Trophoblast cell (in vitro differentiated cells and primary cell): Measurements from ENCODE around the gene OR4D1.

Source experiments
- DNase-seq, 2 donors: peaks; one replicate each; pipeline ENCODE4 v3.0.0-alpha.2; 2016
- H2AFZ ChIP-seq: 2 replicates; pipeline ENCODE4 v1.6.1; 2013; ENCODE audit warnings: low read length, moderate library complexity, mild to moderate bottlenecking; ENCODE audit not compliant: insufficient read depth, poor library complexity
- H2AK5ac ChIP-seq: 2 replicates; pipeline ENCODE4 v1.6.1; 2013; ENCODE audit warnings: mild to moderate bottlenecking, low read length
- H2BK120ac ChIP-seq: 2 replicates; pipeline ENCODE4 v1.6.1; 2013; ENCODE audit warnings: low read length, mild to moderate bottlenecking, moderate library complexity; ENCODE audit not compliant: insufficient read depth, poor library complexity
- H2BK12ac ChIP-seq: 2 replicates; pipeline ENCODE4 v1.6.1; 2013; ENCODE audit warnings: mild to moderate bottlenecking, low read length, moderate library complexity
- H2BK5ac ChIP-seq: 2 replicates; pipeline ENCODE4 v1.6.1; 2013; ENCODE audit warnings: low read length, low read depth, moderate library complexity, mild to moderate bottlenecking; ENCODE audit not compliant: poor library complexity
- H3K14ac ChIP-seq: 2 replicates; pipeline ENCODE4 v1.6.1; 2013; ENCODE audit warnings: mild to moderate bottlenecking, low read length
- H3K18ac ChIP-seq: 2 replicates; pipeline ENCODE4 v1.6.1; 2013; ENCODE audit warnings: mild to moderate bottlenecking, low read length
- H3K23ac ChIP-seq: 2 replicates; pipeline ENCODE4 v1.6.1; 2013; ENCODE audit warnings: low read length
- H3K27ac ChIP-seq: 2 replicates; pipeline ENCODE4 v1.5.1; 2013; ENCODE audit warnings: low read depth, mild to moderate bottlenecking, inconsistent platforms, low read length, moderate library complexity
- H3K27me3 ChIP-seq: 2 replicates; pipeline ENCODE4 v1.6.1; 2013; ENCODE audit warnings: inconsistent platforms, mild to moderate bottlenecking, low read length, moderate library complexity; ENCODE audit not compliant: insufficient read depth
- H3K36me3 ChIP-seq, 2 experiments: 1 replicate in 1 of 2; 2 replicates in 1 of 2; pipeline ENCODE4 v1.6.1; 2013; ENCODE audit warnings: low read length in 2 of 2, mild to moderate bottlenecking in 2 of 2, moderate library complexity in 1 of 2; ENCODE audit not compliant: insufficient read depth in 2 of 2, control insufficient read depth in 1 of 2
- H3K4ac ChIP-seq: 2 replicates; pipeline ENCODE4 v1.6.1; 2013; ENCODE audit warnings: low read depth, mild to moderate bottlenecking, low read length, moderate library complexity
- H3K4me1 ChIP-seq, 2 experiments: 1 replicate in 1 of 2; 2 replicates in 1 of 2; pipeline ENCODE4 v1.6.1; 2013; ENCODE audit warnings: low read length in 2 of 2, mild to moderate bottlenecking in 2 of 2, moderate library complexity in 1 of 2; ENCODE audit not compliant: insufficient read depth in 2 of 2, control insufficient read depth in 1 of 2
- H3K4me2 ChIP-seq: 2 replicates; pipeline ENCODE4 v1.6.1; 2013; ENCODE audit warnings: inconsistent platforms, mild to moderate bottlenecking, low read length, moderate library complexity
- H3K4me3 ChIP-seq: 2 replicates; pipeline ENCODE4 v1.5.1; 2013; ENCODE audit warnings: mild to moderate bottlenecking, low read depth, low read length, inconsistent platforms
- H3K79me1 ChIP-seq: one replicate; pipeline ENCODE4 v1.6.1; 2013; ENCODE audit warnings: low read length
- H3K79me2 ChIP-seq: 2 replicates; pipeline ENCODE4 v1.6.1; 2013; ENCODE audit warnings: low read length, mild to moderate bottlenecking; ENCODE audit not compliant: control insufficient read depth, insufficient read depth, poor library complexity
- H3K9ac ChIP-seq: 2 replicates; pipeline ENCODE4 v1.6.1; 2013; ENCODE audit warnings: mild to moderate bottlenecking, low read length
- H3K9me3 ChIP-seq: 2 replicates; pipeline ENCODE4 v1.6.1; 2013; ENCODE audit warnings: low read depth, mild to moderate bottlenecking, control low read depth, inconsistent platforms, low read length; ENCODE audit not compliant: insufficient read depth
- H4K12ac ChIP-seq: 2 replicates; pipeline ENCODE4 v1.6.1; 2013; ENCODE audit warnings: low read depth, mild to moderate bottlenecking, low read length, moderate library complexity
- H4K8ac ChIP-seq: 2 replicates; pipeline ENCODE4 v1.6.1; 2013; ENCODE audit warnings: low read depth, mild to moderate bottlenecking, low read length, moderate library complexity
- H4K91ac ChIP-seq: one replicate; pipeline ENCODE4 v1.6.1; 2013; ENCODE audit warnings: low read depth, mild to moderate bottlenecking, low read length, moderate library complexity
- WGBS: extraction: QIAGEN DNeasy Blood & Tissue Kit; methylation state at CpG from one replicate; pipeline ENCODE4 v1.1.7; 2013; ENCODE audit warnings: missing lambda C conversion rate; ENCODE audit not compliant: insufficient read length, insufficient coverage; ENCODE audit errors: extremely low coverage; 5-methylcytosine and 5-hydroxymethylcytosine counted together

OR4D1 gene

GRCh38 chr17:58204796-58205195, 56.6 kb downstream of the OR4D1 start:
- Histone ChIP-seq H2AFZ (no peak overlapping the region), H3K4me3 (no peak overlapping the region), H3K18ac (no peak overlapping the region), H2AK5ac (no peak overlapping the region), H3K14ac (no peak overlapping the region), H3K79me1 (no peaks in the 10 kb centered on the region), H2BK5ac (no peak overlapping the region), H3K9ac (no peak overlapping the region), H3K27me3 (no peaks in the 10 kb centered on the region), H3K79me2 (no peaks in the 10 kb centered on the region), H3K4me1 (no peaks in the 10 kb centered on the region), H2BK120ac (no peak overlapping the region), H2BK12ac (no peak overlapping the region), H3K36me3 (peaks cover 5 to 12% of the 10 kb centered on the region in 2 experiments), H3K23ac (no peak overlapping the region), H4K8ac (no peak overlapping the region), H3K4ac (no peak overlapping the region), H4K91ac (no peak overlapping the region), H3K9me3 (no peaks in the 10 kb centered on the region), H4K12ac (no peak overlapping the region), H3K27ac (no peak overlapping the region), H3K4me2 (no peak overlapping the region)
- WGBS = no CpG with 5 or more reads among the region's 5 CpGs
- no peak for DNase-seq

- Histone ChIP-seq H3K14ac (no peak overlapping the region), H2BK12ac (no peak overlapping the region), H4K91ac (no peak overlapping the region), H3K9ac (no peak overlapping the region), H4K8ac (no peak overlapping the region), H3K4me2 (no peak overlapping the region), H3K23ac (no peak overlapping the region), H3K4me3 (no peak overlapping the region), H3K27ac (no peak overlapping the region), H3K9me3 (no peaks in the 10 kb centered on the region), H4K12ac (no peak overlapping the region), H3K79me2 (no peaks in the 10 kb centered on the region), H2AK5ac (no peak overlapping the region), H3K79me1 (no peaks in the 10 kb centered on the region), H3K18ac (no peak overlapping the region), H3K36me3 (peaks cover 12 to 15% of the 10 kb centered on the region in 2 experiments), H2AFZ (no peak overlapping the region), H2BK5ac (no peak overlapping the region), H2BK120ac (no peak overlapping the region), H3K27me3 (no peaks in the 10 kb centered on the region), H3K4ac (no peak overlapping the region), H3K4me1 (no peaks in the 10 kb centered on the region)
- WGBS = no CpG with 5 or more reads among the region's 11 CpGs
- DNase-seq = no peak
These were observed 57.8 kb downstream of the OR4D1 start for GRCh38 chr17:58205936-58206335.

GRCh38 chr17:58207451-58207850, 59.3 kb downstream of the OR4D1 start:
- Histone ChIP-seq H4K91ac (no peak overlapping the region), H3K36me3 (peaks cover 13 to 15% of the 10 kb centered on the region in 2 experiments), H3K79me1 (no peaks in the 10 kb centered on the region), H3K14ac (no peak overlapping the region), H3K27ac (no peak overlapping the region), H3K27me3 (no peaks in the 10 kb centered on the region), H3K79me2 (no peaks in the 10 kb centered on the region), H4K8ac (no peak overlapping the region), H3K9ac (no peak overlapping the region), H3K9me3 (no peaks in the 10 kb centered on the region), H2BK120ac (no peak overlapping the region), H3K18ac (no peak overlapping the region), H2BK5ac (no peak overlapping the region), H3K4ac (no peak overlapping the region), H3K4me2 (no peak overlapping the region), H3K23ac (no peak overlapping the region), H4K12ac (no peak overlapping the region), H2BK12ac (no peak overlapping the region), H3K4me3 (no peak overlapping the region), H3K4me1 (no peaks in the 10 kb centered on the region), H2AK5ac (no peak overlapping the region), H2AFZ (no peak overlapping the region)
- WGBS = no CpG with 5 or more reads among the region's 3 CpGs
- no peak for DNase-seq

- Histone ChIP-seq H4K12ac (no peak overlapping the region), H3K9me3 (no peaks in the 10 kb centered on the region)
- no CpG with 5 or more reads among the region's 5 CpGs for WGBS
These were observed 60.2 kb downstream of the OR4D1 start for GRCh38 chr17:58208344-58208743.

More at GRCh38 chr17:58208344-58208743, 60.2 kb downstream of the OR4D1 start:
- H3K9ac ChIP-seq = no peak overlapping the region
- no peak overlapping the region for H3K4me2 ChIP-seq
- H3K4me3 ChIP-seq = no peak overlapping the region
- H3K79me1 ChIP-seq = no peaks in the 10 kb centered on the region
- no peak for DNase-seq
- H3K18ac ChIP-seq = no peak overlapping the region
- no peak overlapping the region for H4K91ac ChIP-seq
- H2AK5ac ChIP-seq = no peak overlapping the region
- no peak overlapping the region for H4K8ac ChIP-seq
- H3K23ac ChIP-seq = no peak overlapping the region
- no peak overlapping the region for H2BK12ac ChIP-seq
- H2BK120ac ChIP-seq = no peak overlapping the region
- H2BK5ac ChIP-seq = no peak overlapping the region
- H3K27me3 ChIP-seq = no peaks in the 10 kb centered on the region
- no peak overlapping the region for H3K27ac ChIP-seq
- H3K79me2 ChIP-seq = no peaks in the 10 kb centered on the region
- no peak overlapping the region for H3K14ac ChIP-seq
- H3K36me3 ChIP-seq = peaks cover 16 to 17% of the 10 kb centered on the region in 2 experiments
- H2AFZ ChIP-seq = no peak overlapping the region
- H3K4ac ChIP-seq = no peak overlapping the region
- H3K4me1 ChIP-seq = no peaks in the 10 kb centered on the region
